ENCODE data around the gene FADS6. TPM values are rescaled to one million over a fixed set of nuclear protein-coding genes. Genes with fewer than 3 reads are reported as not detected.

The FADS6 gene
- total RNA-seq, 1 experiment from 2014 or later = not detected

DNA sequence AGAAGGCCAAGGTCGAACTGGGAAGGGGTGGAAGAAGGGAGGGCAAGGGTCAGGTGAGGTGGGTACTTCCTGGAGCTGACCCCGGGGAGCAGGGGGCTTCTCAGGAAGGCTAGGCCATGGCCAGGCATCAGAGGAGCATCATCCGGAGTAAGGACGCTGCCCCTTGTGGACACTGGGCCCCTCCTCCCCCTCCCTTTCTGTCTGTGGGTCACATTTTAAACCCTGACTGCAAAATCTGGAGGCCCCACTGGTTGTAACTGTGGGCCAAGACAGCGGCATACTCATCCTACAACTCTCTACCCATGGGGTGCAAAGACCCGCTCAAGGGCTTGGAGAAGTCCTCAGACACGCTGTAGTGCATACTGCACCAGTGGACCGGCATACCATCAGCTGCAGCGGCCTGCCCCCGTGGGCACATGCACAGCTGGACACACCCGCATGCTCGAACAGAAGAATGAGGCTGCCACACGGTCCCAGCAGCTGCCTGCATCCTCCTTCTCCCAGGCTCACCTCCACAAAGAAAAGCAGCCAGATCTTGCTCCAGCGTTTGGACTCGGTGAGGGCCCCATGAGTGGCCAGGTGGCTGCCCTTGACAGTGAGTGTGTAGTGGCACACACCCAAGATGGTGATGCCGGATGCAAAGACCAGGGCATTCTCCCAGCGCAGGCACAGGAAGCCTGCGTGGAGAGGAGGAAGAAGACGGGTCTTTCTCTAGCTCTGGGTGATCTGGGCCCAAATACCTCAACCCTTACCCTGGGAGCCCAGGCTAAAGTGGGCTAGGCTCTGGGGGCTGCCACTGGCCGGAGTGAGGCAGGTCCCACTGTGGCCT, 1.2 kb downstream of the FADS6 start:
- no peak for DNase-seq (ENCODE audit: low read depth)

DNA sequence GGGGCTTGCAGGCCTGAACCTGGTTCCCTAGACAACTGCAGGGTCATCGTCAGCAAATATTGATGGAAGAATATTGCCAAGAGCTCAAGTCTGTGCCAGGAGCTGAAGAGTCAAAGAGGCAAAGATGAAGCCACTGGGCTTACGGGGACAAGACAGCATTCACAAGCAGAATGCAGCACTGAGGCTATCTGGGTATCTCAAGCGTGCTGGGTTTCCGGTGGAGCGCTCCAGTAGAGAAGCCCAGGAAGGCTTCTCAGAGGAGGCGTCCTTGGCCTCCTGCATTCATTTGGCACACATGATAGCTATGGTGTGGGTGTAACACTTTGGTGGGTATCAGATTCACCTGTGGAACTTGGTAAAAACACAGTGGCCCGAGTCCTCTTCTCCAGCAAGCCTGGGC, 2.9 kb downstream of the FADS6 start:
- no peak for DNase-seq (ENCODE audit: low read depth)

DNA sequence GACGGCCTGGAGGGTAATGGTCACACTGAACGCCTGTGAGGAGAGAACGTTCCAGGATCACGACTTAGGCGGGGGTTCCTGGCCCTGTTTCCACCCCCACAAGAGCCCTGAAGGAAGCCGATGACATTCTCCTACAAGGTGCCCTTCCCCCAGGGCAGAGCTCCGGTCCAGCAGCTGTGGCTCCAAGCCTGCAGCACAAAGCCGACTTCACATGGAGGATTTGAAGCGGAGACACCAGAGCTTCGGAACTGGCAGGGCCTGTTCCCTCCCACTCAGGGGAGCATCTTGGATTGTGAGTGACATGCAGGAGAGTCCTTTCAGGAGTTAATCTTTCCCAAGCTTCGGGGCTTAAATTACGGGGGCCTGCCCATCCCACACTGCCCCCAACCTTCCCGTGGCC, 5.0 kb downstream of the FADS6 start:
- no peak for DNase-seq (ENCODE audit: low read depth)

DNA sequence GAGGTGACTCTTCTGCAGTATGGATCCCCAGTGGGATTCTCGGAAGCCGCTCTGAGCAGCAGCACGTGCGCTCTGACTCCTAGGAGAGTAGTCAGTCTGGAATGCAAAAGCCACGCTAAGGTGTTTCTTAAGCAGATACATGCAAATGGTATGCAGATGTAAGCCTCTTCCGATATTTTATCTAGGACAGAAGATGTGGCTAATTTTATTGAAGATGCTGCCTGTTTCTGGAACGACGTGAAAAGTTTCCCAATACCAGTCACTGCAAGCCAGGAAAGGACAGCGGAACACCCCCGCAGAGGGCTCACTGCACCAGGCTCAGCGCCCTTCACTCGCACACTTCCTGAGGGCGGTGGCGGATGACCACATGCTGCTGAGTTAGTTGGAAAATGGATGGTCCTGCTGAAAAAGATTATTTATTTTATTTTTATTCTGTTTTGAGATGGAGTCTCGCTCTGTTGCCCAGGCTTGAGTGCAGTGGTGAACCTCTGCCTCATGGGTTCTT, 10.1 kb downstream of the FADS6 start:
- no peak for DNase-seq (ENCODE audit: low read depth)

DNA sequence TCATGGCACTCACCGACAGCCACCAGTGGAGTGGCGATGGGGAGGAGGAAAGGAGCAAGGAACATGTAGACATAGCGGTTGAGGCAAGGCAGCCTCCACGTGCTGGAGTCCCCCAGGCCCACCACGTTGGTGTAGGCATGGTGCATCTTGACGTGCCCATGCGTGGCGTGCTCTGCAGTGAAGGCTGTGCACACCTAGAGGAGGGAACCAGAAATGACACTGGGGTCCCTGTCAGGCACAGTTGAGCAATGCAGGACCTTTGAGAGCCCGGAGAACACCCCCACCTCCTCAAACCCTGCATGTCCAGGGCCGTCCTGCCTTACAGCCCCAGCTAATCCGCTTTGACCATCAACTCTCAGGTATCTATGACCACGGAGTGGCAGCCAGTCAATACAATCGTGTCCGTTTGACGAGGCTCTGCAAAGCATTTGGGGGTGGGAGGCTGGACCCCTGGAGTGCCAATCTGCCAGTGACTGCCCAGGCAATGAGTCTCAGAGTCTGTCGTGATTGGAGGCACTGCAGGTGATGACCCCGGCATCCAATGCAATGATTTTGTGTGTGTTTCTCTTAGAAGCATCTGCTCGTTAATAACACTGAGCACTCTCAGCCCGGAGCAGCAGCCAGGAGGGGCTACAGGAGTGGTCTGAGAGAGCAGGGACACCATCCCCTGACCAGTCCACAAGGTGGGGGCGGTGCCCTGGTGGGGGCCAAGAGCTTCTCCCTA, 10.8 kb downstream of the FADS6 start:
- DNase-seq (ENCODE audit: low read depth) = no peak

DNA sequence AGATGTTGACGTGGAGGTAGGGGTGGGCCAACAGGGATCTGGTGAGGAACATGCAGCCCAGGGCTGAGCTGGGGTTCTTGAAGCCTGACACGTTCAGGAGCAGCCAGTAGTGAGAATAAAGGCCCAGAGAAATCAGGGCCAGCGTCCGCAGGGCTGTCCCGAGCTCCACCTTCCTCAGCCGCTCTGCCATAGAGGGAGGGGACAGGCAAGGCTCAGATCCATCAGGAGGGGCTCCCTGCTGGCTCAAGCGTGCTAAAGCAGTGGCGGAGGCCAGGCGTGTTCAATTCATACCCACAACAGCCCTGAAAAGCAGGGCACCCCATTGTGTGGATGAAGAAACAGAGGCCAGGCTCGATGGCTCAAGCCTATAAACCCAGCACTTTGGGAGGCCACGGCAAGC, 12.4 kb downstream of the FADS6 start:
- no peak for DNase-seq (ENCODE audit: low read depth)

DNA sequence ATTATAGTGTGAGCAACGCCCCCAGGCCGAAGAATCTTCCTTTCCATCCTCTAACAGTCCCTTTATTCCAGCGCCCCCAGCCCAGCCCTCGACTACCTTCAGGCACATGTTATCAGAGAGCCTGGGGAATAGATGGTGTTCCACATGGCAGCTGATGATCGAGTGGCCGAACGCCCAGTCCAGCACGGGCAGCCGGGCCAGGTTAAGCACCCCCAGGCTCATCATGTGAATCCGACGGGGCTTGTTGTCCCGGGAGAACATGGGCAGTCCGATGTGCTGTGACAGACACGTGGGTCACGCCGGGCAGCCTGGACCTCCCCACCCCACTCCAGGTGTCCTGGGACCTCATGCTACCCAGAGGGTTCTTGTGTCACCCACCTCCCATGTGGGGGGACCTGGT, 14.1 kb downstream of the FADS6 start:
- DNase-seq (ENCODE audit: low read depth) = no peak

DNA sequence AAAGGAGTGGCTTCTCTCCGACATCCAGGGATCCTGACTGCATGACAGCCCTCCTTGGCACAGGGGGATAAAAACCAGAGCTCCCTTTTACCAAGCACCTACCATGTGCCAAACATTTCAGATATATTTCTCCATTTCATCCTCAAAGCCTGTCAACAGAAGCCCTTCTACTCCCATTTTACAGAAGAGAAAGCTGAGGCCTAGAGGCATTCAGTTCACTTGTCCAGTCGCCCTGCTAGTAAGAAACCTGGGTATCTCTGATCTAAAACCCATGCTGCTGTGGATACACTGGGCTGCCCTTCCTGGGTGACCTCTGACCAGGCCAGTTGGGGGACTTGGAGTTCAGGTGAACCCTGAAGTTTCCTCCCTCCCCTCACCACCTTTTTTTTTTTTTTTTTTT, 14.8 kb downstream of the FADS6 start:
- DNase-seq (ENCODE audit: low read depth) = no peak

DNA sequence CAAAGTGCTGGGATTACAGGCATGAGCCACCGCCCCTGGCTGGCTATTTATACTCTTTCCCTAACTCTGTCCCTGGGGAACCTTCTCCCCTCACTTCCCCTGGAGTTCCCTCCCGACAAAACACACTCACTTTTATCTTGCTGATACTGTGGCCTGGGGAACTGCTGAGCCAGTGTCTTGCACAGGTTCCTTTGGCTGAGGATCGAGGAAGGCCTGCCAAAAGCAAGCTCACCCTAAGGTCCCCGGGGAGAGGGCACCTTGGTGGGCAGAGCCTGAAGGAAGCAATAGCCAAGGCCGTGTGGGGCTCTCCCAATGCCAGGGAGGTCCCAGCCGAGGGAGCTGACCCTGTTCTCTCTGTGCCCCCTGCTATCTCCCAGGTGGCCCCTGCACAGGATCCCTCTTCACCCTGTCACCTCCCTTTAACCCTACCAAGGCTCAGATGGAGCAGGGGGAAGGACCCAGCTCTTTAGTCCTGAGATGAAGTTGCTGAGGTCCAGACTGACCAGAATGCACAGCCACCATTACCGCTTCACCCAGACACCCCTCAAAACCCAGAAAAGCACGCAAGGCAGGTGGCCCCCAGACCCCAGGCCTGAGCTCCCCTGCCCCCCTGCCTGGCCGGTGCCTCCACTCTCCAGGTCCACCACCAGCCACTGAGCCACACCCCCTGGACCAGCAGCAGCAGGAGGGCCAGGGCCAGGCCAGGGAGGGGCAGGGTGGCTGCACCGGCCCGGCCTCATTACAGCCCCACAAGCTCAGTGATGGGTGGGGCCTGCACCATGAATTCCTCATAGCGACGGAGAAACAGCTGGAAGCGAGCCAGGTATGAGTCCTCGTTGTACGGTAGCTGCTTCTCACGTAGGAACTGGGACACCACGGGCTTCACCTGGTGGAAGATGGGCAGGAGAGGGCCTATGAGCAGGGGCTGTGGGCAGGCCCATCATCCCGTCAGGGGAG, 15.6 kb downstream of the FADS6 start:
- peak; percentile 58 for DNase-seq (ENCODE audit: low read depth)

DNA sequence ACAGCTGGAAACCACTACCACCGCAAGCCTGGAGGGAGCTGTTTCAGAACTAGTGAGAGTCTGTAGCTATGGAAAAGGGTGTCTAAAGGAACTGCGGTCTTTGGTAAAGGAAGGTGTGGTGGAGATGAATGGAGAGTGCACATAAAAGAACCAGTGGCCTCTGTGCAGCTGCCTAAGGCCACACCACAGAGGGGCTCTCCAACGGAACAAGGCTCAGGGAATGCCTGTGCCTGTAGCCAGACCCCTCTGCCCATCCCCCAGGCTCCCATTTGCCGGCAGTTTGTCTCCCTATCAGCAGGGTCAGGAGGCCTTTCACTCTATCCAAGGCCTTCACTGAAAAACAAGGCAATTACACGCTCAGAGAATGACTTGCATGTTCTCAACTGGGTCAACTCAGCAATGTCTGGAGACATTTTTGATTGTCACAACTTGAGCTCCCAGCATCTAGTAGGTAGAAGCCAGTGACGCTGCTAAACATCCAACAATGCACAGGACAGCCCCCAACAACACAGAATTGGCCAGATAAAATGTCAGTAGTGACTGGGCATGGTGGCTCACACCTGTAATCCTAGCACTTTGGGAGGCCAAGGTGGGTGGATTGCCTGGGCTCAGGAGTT, 17.3 kb downstream of the FADS6 start:
- DNase-seq (ENCODE audit: low read depth) = no peak

DNA sequence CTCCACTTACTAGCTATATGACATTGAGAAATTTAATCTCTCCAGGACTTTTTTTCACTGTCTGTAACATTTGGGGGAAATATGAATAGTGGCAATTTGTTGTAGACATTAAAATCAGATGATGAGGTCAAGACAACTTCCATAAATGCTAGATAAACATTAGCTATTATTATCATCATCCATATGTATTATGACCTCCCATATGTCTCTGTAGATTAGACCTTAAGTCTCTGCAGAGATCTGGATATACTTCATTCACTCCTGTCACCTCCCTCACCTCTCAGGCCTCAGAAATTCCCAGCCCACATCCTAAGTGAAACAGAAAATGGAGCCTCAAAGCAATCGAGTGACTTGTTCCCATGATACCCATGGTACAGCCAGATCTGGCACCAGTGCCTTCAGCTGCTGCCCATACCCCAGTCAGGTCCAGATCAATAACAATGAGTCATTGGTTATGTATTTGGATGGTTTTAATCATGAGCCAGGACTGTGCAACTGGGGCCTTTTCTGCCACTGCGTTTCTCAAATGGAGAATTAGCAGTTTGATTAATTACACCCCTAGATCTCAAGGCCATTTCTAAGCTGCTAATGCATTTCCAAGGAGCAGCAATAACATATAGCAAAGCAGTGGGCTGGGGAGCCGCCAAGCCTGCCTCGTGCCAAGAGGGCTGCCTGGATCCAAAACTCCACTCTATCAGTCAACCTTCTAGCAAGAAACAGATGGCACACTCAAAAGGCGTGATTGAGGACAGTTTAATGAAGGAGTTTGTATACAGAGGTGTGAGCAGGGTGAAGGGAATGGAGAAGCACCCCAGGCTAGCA, 18.1 kb downstream of the FADS6 start:
- no peak for DNase-seq (ENCODE audit: low read depth)

DNA sequence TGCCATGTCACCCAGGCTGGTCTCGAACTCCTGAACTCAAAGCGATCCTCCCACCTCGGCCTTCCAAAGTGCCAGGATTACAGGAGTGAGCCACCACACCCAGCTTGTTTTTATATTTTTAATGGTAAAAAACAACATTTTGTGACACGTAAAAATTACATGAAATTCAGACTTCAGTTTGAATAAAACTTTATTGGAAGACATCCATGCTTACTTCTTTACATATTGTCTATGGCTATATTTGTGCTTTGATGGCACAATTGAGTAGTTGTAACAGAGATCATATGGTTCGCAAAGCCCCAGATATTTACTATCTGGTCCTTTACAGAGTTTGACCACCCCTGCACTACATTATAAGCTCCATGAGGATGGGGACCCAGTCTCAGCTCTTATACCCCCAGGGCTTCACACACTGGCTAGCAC, 18.8 kb downstream of the FADS6 start:
- no peak for DNase-seq (ENCODE audit: low read depth)

DNA sequence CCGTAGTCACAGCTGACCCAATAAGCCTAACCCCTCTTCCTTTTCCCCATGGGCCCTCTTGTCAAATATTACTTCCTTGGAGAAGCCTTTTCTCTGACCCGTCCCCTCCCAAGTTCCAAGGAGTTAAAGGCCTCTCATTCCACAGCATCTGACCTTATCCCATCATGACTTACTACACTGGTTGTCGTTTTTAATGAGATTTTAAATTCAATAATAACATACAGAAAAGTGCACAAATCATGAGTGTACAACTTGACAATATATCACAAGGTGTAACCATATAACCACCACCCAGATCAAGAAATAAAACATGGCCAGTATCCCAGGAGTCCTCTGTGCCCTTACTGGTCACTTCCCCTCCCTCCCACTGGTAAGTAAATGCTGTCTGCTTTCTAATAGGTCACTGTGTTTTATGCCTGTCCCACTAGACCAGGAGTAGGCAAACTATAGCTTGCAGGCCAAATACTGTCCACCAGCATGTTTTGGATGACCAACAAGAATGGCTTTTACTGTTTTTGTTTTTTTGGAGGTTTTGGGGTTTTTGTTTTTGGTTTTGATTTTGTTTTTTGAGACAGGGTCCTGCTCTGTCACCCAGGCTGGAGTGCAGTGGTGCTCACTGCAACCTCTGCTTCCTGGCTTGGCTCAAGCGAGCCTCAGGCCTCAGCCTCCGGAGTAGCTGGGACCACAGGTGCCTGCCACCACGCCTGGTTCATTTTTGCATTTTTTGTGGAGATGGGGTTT, 19.4 kb downstream of the FADS6 start:
- DNase-seq (ENCODE audit: low read depth) = no peak

DNA sequence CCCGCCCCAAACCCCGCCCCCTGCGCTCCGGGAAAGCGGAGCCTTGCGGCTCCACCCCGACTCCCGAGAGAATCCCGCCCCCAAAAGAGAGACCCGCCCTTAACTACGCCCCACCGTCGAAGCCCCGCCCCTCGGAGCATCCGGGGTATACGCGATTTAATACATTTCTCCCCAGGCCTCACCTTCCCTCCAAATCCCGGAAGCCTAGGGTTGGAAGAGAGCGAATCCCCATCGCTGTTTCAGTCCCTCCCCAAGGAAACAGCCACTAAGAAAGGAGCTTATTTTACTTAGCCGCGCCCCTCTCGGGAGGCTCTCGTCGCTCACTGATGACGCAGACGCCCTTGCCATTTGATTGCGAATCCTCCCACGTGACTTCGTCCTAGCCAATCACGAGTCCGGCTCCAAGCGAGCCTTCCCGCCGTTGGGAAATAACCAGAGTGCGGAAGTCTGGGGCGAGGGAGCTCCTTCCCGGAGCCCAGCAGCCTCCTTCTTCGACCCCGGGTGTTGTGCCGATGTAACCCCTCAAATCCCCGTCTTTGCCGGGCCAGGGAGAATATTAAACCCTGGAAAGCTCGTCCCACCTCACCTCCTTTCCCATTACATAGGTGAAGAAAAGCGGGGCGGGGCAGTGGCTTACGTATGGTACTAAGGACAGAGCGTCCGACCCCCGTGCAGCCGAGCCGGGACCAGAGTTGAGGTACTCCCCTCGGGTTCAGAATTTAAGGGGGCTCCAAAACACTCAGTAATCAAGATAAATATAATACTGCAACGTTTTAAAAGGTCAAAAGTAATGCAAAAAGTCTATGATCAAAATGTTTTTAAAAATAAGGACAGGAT, 20.2 kb downstream of the FADS6 start:
- peak; percentile 99 for DNase-seq (ENCODE audit: low read depth)

DNA sequence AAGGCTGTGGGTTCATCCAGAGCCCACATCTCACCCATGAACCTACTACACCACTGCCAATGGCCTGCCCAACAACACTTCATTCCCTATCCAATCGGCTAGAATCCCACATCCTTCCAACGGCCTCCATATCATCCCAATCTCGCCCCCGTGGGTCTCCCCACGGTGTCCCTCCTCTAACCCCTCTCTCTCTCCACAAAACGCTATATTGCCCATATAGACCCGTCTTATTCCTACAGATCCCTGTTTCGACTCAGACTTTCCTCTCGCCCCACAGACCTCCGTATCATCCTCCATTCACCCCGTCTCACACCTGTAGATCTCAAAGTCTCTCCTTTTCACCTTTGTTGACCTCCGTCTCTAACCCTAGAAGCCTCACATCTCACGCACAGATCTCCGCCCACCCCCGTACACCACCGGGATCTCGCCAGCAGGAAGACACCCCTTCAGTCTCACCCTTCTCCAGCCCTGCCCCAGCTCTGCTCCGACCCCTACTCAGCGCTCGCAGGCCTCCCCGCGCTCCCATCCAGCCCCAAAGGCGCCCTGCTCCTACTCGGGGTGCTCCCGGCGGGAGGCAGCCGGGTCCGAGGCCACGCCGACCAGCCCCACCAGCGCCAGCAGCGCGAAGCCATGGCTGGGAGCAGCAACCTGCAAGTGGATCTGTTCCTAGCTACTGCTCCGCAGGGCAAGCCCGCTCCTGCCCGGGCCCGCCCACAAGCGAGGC, 21.0 kb downstream of the FADS6 start, which contains the start of gene FDXR:
Gene FDXR (minus strand): TSS at position 682 of the 724 bp plus-strand sequence. CDS start 50 bp downstream, at position 632.
- DNase-seq (ENCODE audit: low read depth) = no peak

DNA sequence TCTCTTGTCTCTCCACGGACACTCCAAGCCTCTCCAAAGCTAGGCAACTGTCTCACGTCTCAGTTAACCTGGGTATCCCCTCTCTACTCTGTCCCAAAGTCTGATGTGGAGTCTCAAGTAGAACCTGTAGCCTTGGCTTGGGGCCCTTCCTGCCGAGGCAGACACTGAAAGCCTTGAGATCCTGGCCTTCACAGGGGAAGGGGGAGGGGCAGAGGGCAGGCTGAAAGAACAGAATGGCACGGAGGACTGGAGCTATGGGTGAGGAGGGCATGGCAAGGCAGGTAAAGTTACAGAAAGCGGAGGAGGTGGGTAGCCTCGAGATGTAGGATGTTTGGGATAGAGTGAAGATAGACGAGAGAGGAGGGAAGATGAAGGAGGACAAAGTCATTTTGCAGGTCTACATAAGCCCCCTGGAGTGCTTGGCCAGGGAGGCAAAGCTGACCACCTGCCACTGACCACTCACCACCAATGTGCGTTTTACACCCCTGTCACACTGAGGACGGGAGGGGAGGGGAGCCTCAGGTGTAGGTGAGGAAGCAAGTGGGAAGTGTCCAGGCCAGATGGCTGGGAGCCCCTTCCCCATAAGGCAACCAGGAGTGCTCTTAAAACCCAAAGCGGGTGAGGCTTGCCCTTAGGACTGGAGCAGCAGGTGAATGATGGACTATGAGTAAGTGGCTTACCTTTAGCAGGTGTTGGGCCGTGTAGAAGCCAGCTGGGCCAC, 21.9 kb downstream of the FADS6 start:
- no peak for DNase-seq (ENCODE audit: low read depth)

DNA sequence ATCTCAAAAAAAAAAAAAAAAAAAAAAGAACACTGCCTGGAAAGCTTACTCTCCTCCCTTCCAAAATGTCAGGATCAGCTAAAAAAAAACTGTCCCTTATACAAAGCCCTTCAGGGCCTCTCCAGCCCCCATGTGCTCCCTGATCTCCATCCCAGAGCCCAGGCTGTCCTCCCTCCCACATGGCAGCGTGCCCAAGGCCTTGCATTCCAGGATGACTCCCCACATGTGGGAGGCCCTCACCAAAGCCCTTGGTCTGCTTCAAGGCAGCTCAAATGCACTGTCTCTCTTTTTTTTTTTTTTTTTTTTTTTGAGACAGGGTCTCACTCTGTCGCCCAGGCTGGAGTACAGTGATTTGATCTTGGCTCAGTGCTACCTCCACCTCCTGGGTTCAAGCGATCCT, 22.9 kb downstream of the FADS6 start:
- peak; percentile 82 for DNase-seq (ENCODE audit: low read depth)

Measured in Daoy (cell line).